WERI-Rb-1 (cell line): Measurements from ENCODE around the gene DIS3L.

Source experiments
- DNase-seq: peaks from one replicate; pipeline ENCODE4 v3.0.0-alpha.2; 2020
- H3K27ac ChIP-seq: fragments of 250-450 bp; sonication (Bioruptor Pico); 2 replicates; pipeline ENCODE4 v1.5.1; 2020; ENCODE audit warnings: mild to moderate bottlenecking, moderate library complexity
- H3K27me3 ChIP-seq: fragments of 250-450 bp; sonication (Bioruptor Pico); 2 replicates; pipeline ENCODE4 v1.5.1; 2021; ENCODE audit warnings: mild to moderate bottlenecking, low read depth, moderate library complexity; ENCODE audit not compliant: insufficient read depth, severe bottlenecking
- H3K36me3 ChIP-seq: fragments of 250-450 bp; sonication (Bioruptor Pico); 2 replicates; pipeline ENCODE4 v1.5.1; 2020; ENCODE audit warnings: mild to moderate bottlenecking, moderate library complexity
- H3K4me3 ChIP-seq: 2 replicates; pipeline ENCODE4 v1.5.1; 2011; ENCODE audit warnings: low read depth, mild to moderate bottlenecking, control low read depth, low read length
- H3K9me3 ChIP-seq: fragments of 250-450 bp; sonication (Bioruptor Pico); 2 replicates; pipeline ENCODE4 v1.5.1; 2021; ENCODE audit warnings: mild to moderate bottlenecking, moderate library complexity; ENCODE audit not compliant: severe bottlenecking
- CTCF ChIP-seq: IDR thresholded peaks from 2 replicates; pipeline ENCODE4 v1.5.1; 2011; ENCODE audit warnings: low read depth, mild to moderate bottlenecking, control low read depth, inconsistent platforms, low read length

DIS3L gene

DNA sequence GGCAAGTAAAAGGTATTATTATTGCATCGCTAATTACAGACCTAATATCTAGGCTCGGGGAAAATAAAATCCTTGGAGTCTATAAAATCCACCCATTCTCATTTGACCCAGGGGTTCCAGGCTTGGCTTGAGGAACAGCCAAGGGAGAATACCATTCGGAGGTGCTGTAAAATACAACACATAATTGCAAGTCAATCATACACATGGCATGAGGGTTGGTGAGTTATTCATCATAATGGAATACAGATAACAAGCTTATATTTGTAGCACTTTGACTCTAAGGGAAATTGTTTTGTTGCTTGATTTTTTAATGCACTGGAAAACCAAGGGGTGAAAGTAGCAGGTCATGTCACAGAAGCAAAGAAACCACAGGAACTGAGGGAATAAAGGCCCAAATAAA, 16.8 kb upstream of the DIS3L start:
- DNase-seq, result no peak
- Histone ChIP-seq H3K9me3 (no peaks in the 10 kb centered on the region), H3K27me3 (no peaks in the 10 kb centered on the region), H3K27ac (no peak overlapping the region), H3K4me3 (no peak overlapping the region), H3K36me3 (no peaks in the 10 kb centered on the region)
- TF ChIP-seq CTCF, result no peak

GRCh38 chr15:66278056-66278455, 15.3 kb upstream of the DIS3L start:
- no peaks in the 10 kb centered on the region for H3K36me3 ChIP-seq
- H3K4me3 ChIP-seq, result no peak overlapping the region
- TF ChIP-seq CTCF, result no peak
- no peak for DNase-seq
- no peaks in the 10 kb centered on the region for H3K9me3 ChIP-seq
- no peaks in the 10 kb centered on the region for H3K27me3 ChIP-seq
- no peak overlapping the region for H3K27ac ChIP-seq

- no peak for TF ChIP-seq CTCF
- Histone ChIP-seq H3K27me3 (no peaks in the 10 kb centered on the region), H3K27ac (no peak overlapping the region)
Observed at GRCh38 chr15:66278671-66279070, 14.7 kb upstream of the DIS3L start.

GRCh38 chr15:66284271-66284670, 9.1 kb upstream of the DIS3L start:
- Histone ChIP-seq H3K9me3 (no peaks in the 10 kb centered on the region), H3K27ac (no peak overlapping the region), H3K27me3 (no peaks in the 10 kb centered on the region), H3K36me3 (no peaks in the 10 kb centered on the region), H3K4me3 (no peak overlapping the region)
- no peak for DNase-seq
- TF ChIP-seq CTCF, result no peak

More at GRCh38 chr15:66278671-66279070, 14.7 kb upstream of the DIS3L start:
- Histone ChIP-seq H3K36me3 (no peaks in the 10 kb centered on the region), H3K4me3 (no peak overlapping the region), H3K9me3 (no peaks in the 10 kb centered on the region)
- DNase-seq, result no peak

GRCh38 chr15:66285533-66286280, 7.7 kb upstream of the DIS3L start:
- no peak overlapping the region for H3K4me3 ChIP-seq
- H3K27me3 ChIP-seq, result no peaks in the 10 kb centered on the region
- DNase-seq, result no peak
- no peak overlapping the region for H3K27ac ChIP-seq
- no peaks in the 10 kb centered on the region for H3K36me3 ChIP-seq
- no peaks in the 10 kb centered on the region for H3K9me3 ChIP-seq
- no peak for TF ChIP-seq CTCF
